HEK293 (cell line): ENCODE measurements around the gene NGB.

Source experiments
- CTCF ChIA-PET: fragments of 350-600 bp; formaldehyde crosslinking; extraction: SDS; loops from one replicate; lab custom pipeline; 2021; ENCODE audit warnings: antibody characterized with exemption; lab: Yijun Ruan, JAX
- POLR2A ChIA-PET: fragments of 300-600 bp; formaldehyde crosslinking; extraction: SDS; loops from one replicate; lab custom pipeline; 2020; ENCODE audit warnings: antibody characterized with exemption, inconsistent platforms; lab: Yijun Ruan, JAX
- H3K27ac ChIP-seq: fragments of 200-500 bp; sonication (Bioruptor generic); 2 replicates; pipeline ENCODE4 v1.5.1; 2014; ENCODE audit warnings: low read depth, low read length, control low read depth, inconsistent platforms; ENCODE audit errors: extremely low read depth
- H3K36me3 ChIP-seq, 2 experiments: fragments of 200-500 bp in 1 of 2; sonication (Bioruptor generic) in 1 of 2; 1 replicate in 1 of 2; 2 replicates in 1 of 2; pipeline ENCODE4 v1.5.1; 2014 to 2017; ENCODE audit warnings: inconsistent platforms in 2 of 2, low read length in 2 of 2; ENCODE audit not compliant: control insufficient read depth in 2 of 2, insufficient read depth in 1 of 2
- H3K4me1 ChIP-seq: fragments of 200-500 bp; sonication (Bioruptor generic); 2 replicates; pipeline ENCODE4 v1.5.1; 2014; ENCODE audit warnings: mild to moderate bottlenecking, low read length, inconsistent platforms; ENCODE audit not compliant: control insufficient read depth, insufficient read depth
- H3K4me3 ChIP-seq: 2 replicates; pipeline ENCODE4 v1.5.1; 2011; ENCODE audit warnings: low read depth, mild to moderate bottlenecking, control low read depth, low read length, moderate library complexity
- H3K9me3 ChIP-seq: fragments of 200-500 bp; sonication (Bioruptor generic); 2 replicates; pipeline ENCODE4 v1.5.1; 2014; ENCODE audit warnings: low read depth, low read length, inconsistent platforms; ENCODE audit not compliant: control insufficient read depth, insufficient read depth
- KLF16 ChIP-seq: fragments of 450-650 bp; formaldehyde crosslinking; IDR thresholded peaks from 2 replicates; pipeline ENCODE4 v1.5.1; 2017; ENCODE audit warnings: missing biosample characterization, missing genetic modification characterization
- KLF17 ChIP-seq: fragments of 450-650 bp; formaldehyde crosslinking; IDR thresholded peaks from 2 replicates; pipeline ENCODE4 v1.5.1; 2016; ENCODE audit warnings: missing biosample characterization, missing genetic modification characterization
- KLF7 ChIP-seq: fragments of 450-650 bp; formaldehyde crosslinking; IDR thresholded peaks from 2 replicates; pipeline ENCODE4 v1.5.1; 2016; ENCODE audit warnings: missing biosample characterization, missing genetic modification characterization, borderline replicate concordance
- REPIN1 ChIP-seq: fragments of 450-650 bp; formaldehyde crosslinking; IDR thresholded peaks from 2 replicates; pipeline ENCODE4 v1.5.1; 2017; ENCODE audit warnings: missing biosample characterization, missing genetic modification characterization, low read depth
- SCRT2 ChIP-seq: fragments of 450-650 bp; formaldehyde crosslinking; IDR thresholded peaks from 2 replicates; pipeline ENCODE4 v1.5.1; 2016; ENCODE audit warnings: missing biosample characterization, missing genetic modification characterization
- YY2 ChIP-seq: fragments of 450-650 bp; formaldehyde crosslinking; IDR thresholded peaks from 2 replicates; pipeline ENCODE4 v1.5.1; 2016; ENCODE audit warnings: missing biosample characterization, missing genetic modification characterization
- ZEB2 ChIP-seq: fragments of 450-650 bp; formaldehyde crosslinking; IDR thresholded peaks from 2 replicates; pipeline ENCODE4 v1.5.1; 2016; ENCODE audit warnings: missing biosample characterization, missing genetic modification characterization
- ZNF112 ChIP-seq: fragments of 450-650 bp; formaldehyde crosslinking; IDR thresholded peaks from 2 replicates; pipeline ENCODE4 v1.5.0; 2017; ENCODE audit warnings: missing biosample characterization, missing genetic modification characterization
- ZNF174 ChIP-seq: fragments of 450-650 bp; formaldehyde crosslinking; IDR thresholded peaks from 2 replicates; pipeline ENCODE4 v1.5.0; 2017; ENCODE audit warnings: missing biosample characterization, mild to moderate bottlenecking, missing genetic modification characterization
- ZNF18 ChIP-seq: fragments of 450-650 bp; formaldehyde crosslinking; IDR thresholded peaks from 2 replicates; pipeline ENCODE4 v1.5.1; 2016; ENCODE audit warnings: missing biosample characterization, missing genetic modification characterization
- ZNF184 ChIP-seq: fragments of 450-650 bp; IDR thresholded peaks from 2 replicates; pipeline ENCODE4 v1.5.1; 2018; ENCODE audit warnings: missing biosample characterization, mild to moderate bottlenecking, missing genetic modification characterization
- ZNF404 ChIP-seq: fragments of 450-650 bp; formaldehyde crosslinking; IDR thresholded peaks from 2 replicates; pipeline ENCODE4 v1.5.1; 2017; ENCODE audit warnings: missing biosample characterization, missing genetic modification characterization
- ZNF473 ChIP-seq: fragments of 450-650 bp; formaldehyde crosslinking; IDR thresholded peaks from 2 replicates; pipeline ENCODE4 v1.5.1; 2017; ENCODE audit warnings: missing biosample characterization, missing genetic modification characterization
- ZNF530 ChIP-seq: fragments of 450-650 bp; formaldehyde crosslinking; IDR thresholded peaks from 2 replicates; pipeline ENCODE4 v1.5.1; 2016; ENCODE audit warnings: low read depth, missing biosample characterization, missing genetic modification characterization
- ZNF548 ChIP-seq: fragments of 450-650 bp; formaldehyde crosslinking; IDR thresholded peaks from 2 replicates; pipeline ENCODE4 v1.5.1; 2016; ENCODE audit warnings: missing biosample characterization, missing genetic modification characterization
- ZNF610 ChIP-seq: fragments of 450-650 bp; formaldehyde crosslinking; IDR thresholded peaks from 2 replicates; pipeline ENCODE4 v1.5.1; 2016; ENCODE audit warnings: missing biosample characterization, missing genetic modification characterization, borderline replicate concordance
- ZNF664 ChIP-seq: fragments of 450-650 bp; formaldehyde crosslinking; IDR thresholded peaks from 2 replicates; pipeline ENCODE4 v1.5.1; 2016; ENCODE audit warnings: missing biosample characterization, missing genetic modification characterization
- ZNF692 ChIP-seq: fragments of 450-650 bp; formaldehyde crosslinking; IDR thresholded peaks from 2 replicates; pipeline ENCODE4 v1.5.1; 2016; ENCODE audit warnings: missing biosample characterization, missing genetic modification characterization
- ZNF76 ChIP-seq: fragments of 450-650 bp; formaldehyde crosslinking; IDR thresholded peaks from 2 replicates; pipeline ENCODE4; 2016; ENCODE audit warnings: low read depth, missing biosample characterization, missing genetic modification characterization, borderline replicate concordance
- ZSCAN16 ChIP-seq: fragments of 450-650 bp; formaldehyde crosslinking; IDR thresholded peaks from 2 replicates; pipeline ENCODE4 v1.5.1; 2016; ENCODE audit warnings: missing biosample characterization, missing genetic modification characterization

The NGB gene

GRCh38 chr14:77236814-77237213, 34.2 kb downstream of the NGB start (continued):
- no peak for TF ChIP-seq REPIN1 (tag by site-specific recombination)
- no peak for TF ChIP-seq KLF16 (tag by site-specific recombination)
- no peak for TF ChIP-seq ZNF404 (tag by site-specific recombination)
- TF ChIP-seq, all 188 proteins: peak for 5

GRCh38 chr14:77231721-77232120, 39.3 kb downstream of the NGB start:
- Histone ChIP-seq H3K4me1 (no peaks in the 10 kb centered on the region), H3K36me3 (no peaks in the 10 kb centered on the region), H3K9me3 (no peaks in the 10 kb centered on the region), H3K4me3 (no peak overlapping the region), H3K27ac (no peak overlapping the region)
- ChIA-PET CTCF (no interaction called here), POLR2A (no interaction called here)
- no peak for TF ChIP-seq ZNF18 (tag by site-specific recombination)
- no peak for TF ChIP-seq ZNF174 (tag by site-specific recombination)
- no peak for TF ChIP-seq ZSCAN16 (tag by site-specific recombination)
- TF ChIP-seq ZNF664 (tag by site-specific recombination), result no peak
- TF ChIP-seq ZNF112, result no peak
- no peak for TF ChIP-seq KLF17 (tag by site-specific recombination)
- TF ChIP-seq ZNF76 (tag by site-specific recombination), result no peak
- no peak for TF ChIP-seq ZNF473 (tag by site-specific recombination)
- no peak for TF ChIP-seq SCRT2 (tag by site-specific recombination)
- no peak for TF ChIP-seq ZNF548 (tag by site-specific recombination)
- TF ChIP-seq ZEB2 (tag by site-specific recombination), result no peak

GRCh38 chr14:77230914-77231313, 40.1 kb downstream of the NGB start:
- H3K36me3 ChIP-seq, result no peaks in the 10 kb centered on the region
- no peaks in the 10 kb centered on the region for H3K4me1 ChIP-seq
- POLR2A ChIA-PET, result no interaction called here
- H3K4me3 ChIP-seq, result no peak overlapping the region
- H3K27ac ChIP-seq, result no peak overlapping the region
- CTCF ChIA-PET, result no interaction called here
- TF ChIP-seq ZNF610 (tag by site-specific recombination) (no peak), ZNF184 (peak; percentile 96)
- H3K9me3 ChIP-seq, result no peaks in the 10 kb centered on the region

- CTCF ChIA-PET, result interaction anchor here (0.6 to 1.0 kb wide), 2 partner anchors 77 to 79 kb away, joined by 3 read pairs; no protein-coding TSS in a partner anchor
- no peak overlapping the region for H3K4me3 ChIP-seq
- H3K36me3 ChIP-seq, result no peaks in the 10 kb centered on the region
- no peak overlapping the region for H3K27ac ChIP-seq
- POLR2A ChIA-PET, result no interaction called here
- H3K4me1 ChIP-seq, result no peaks in the 10 kb centered on the region
- H3K9me3 ChIP-seq, result no peaks in the 10 kb centered on the region
- TF ChIP-seq YY2 (no peak), KLF7 (tag by site-specific recombination) (no peak), ZNF692 (tag by site-specific recombination) (no peak), ZNF530 (tag by site-specific recombination) (no peak)
Measured at GRCh38 chr14:77228056-77228455, 43.0 kb downstream of the NGB start.
